Bronchial epithelial cell (primary cell): Measurements from ENCODE around the gene PCSK5. TPM values are rescaled to one million over a fixed set of nuclear protein-coding genes. Genes with fewer than 3 reads are reported as not detected.
A peak's percentile ranks its signal among the peaks of the same experiment; 100 is the strongest.

Experiments
- DNase-seq: peaks from one replicate; pipeline ENCODE4 v3.0.0-alpha.2; 2010; ENCODE audit warnings: low read depth
- FAIRE-seq: peaks from 2 replicates; lab custom pipeline; 2011; peaks lifted over from hg19 to GRCh38; lab: Jason Lieb, UNC
- H3K27me3 ChIP-seq: 2 replicates; pipeline ENCODE4 v1.5.1; 2011; ENCODE audit warnings: low read length; ENCODE audit not compliant: control insufficient read depth, insufficient read depth
- H3K36me3 ChIP-seq: 2 replicates; pipeline ENCODE4 v1.5.1; 2011; ENCODE audit warnings: low read length; ENCODE audit not compliant: control insufficient read depth, insufficient read depth
- H3K4me3 ChIP-seq: 2 replicates; pipeline ENCODE4 v1.5.1; 2011; ENCODE audit warnings: mild to moderate bottlenecking, low read depth, low read length, control low read depth
- CTCF ChIP-seq: IDR thresholded peaks from 2 replicates; pipeline ENCODE4 v1.5.1; 2011; ENCODE audit warnings: mild to moderate bottlenecking, moderate library complexity, low read length, control low read depth, inconsistent platforms; ENCODE audit not compliant: insufficient read depth, severe bottlenecking
- total RNA-seq: library from RNA; depleted of rRNA; stranded (reverse); fragments of >200 nt; gene quantifications from 2 replicates; pipeline ENCODE4 v1.2.1, GENCODE V29; 2014

Gene PCSK5
- total RNA-seq, 1 donor from 2014 or later: 4.2 TPM

GRCh38 chr9:75983319-75984045 lies 93.0 kb downstream of the PCSK5 start:
- no peak for TF ChIP-seq CTCF
- DNase-seq (no peak), FAIRE-seq (no peak)
- no peaks in the 10 kb centered on the region for H3K27me3 ChIP-seq
- H3K4me3 ChIP-seq: no peak overlapping the region
- H3K36me3 ChIP-seq: no peaks in the 10 kb centered on the region

GRCh38 chr9:75985515-75985914 lies 95.0 kb downstream of the PCSK5 start:
- Histone ChIP-seq H3K36me3 (no peaks in the 10 kb centered on the region), H3K27me3 (no peaks in the 10 kb centered on the region), H3K4me3 (no peak overlapping the region)
- no peak for TF ChIP-seq CTCF
- DNase-seq (no peak), FAIRE-seq (no peak)

GRCh38 chr9:75988663-75989062 lies 98.2 kb downstream of the PCSK5 start:
- no peak for TF ChIP-seq CTCF
- FAIRE-seq (peak; percentile 90), DNase-seq (peak; percentile 88)
- H3K36me3 ChIP-seq: no peaks in the 10 kb centered on the region
- H3K27me3 ChIP-seq: no peaks in the 10 kb centered on the region
- H3K4me3 ChIP-seq: no peak overlapping the region

GRCh38 chr9:75990156-75990555 lies 99.7 kb downstream of the PCSK5 start:
- no peak for DNase-seq
- no peaks in the 10 kb centered on the region for H3K27me3 ChIP-seq
- no peak overlapping the region for H3K4me3 ChIP-seq
- no peak for FAIRE-seq
- no peak for TF ChIP-seq CTCF
- no peaks in the 10 kb centered on the region for H3K36me3 ChIP-seq

- no peak for TF ChIP-seq CTCF
- DNase-seq (no peak), FAIRE-seq (no peak)
- Histone ChIP-seq H3K27me3 (no peaks in the 10 kb centered on the region), H3K36me3 (no peaks in the 10 kb centered on the region), H3K4me3 (no peak overlapping the region)
Measured at GRCh38 chr9:75990576-75991304, 100.3 kb downstream of the PCSK5 start.
